Bronchial epithelial cell (primary cell): Measurements from ENCODE around the gene HSH2D. TPM values are rescaled to one million over a fixed set of nuclear protein-coding genes. Genes with fewer than 3 reads are reported as not detected.

Source experiments
- DNase-seq: peaks from one replicate; pipeline ENCODE4 v3.0.0-alpha.2; 2010; ENCODE audit warnings: low read depth
- FAIRE-seq: peaks from 2 replicates; lab custom pipeline; 2011; peaks lifted over from hg19 to GRCh38; lab: Jason Lieb, UNC
- H3K27me3 ChIP-seq: 2 replicates; pipeline ENCODE4 v1.5.1; 2011; ENCODE audit warnings: low read length; ENCODE audit not compliant: control insufficient read depth, insufficient read depth
- H3K36me3 ChIP-seq: 2 replicates; pipeline ENCODE4 v1.5.1; 2011; ENCODE audit warnings: low read length; ENCODE audit not compliant: control insufficient read depth, insufficient read depth
- H3K4me3 ChIP-seq: 2 replicates; pipeline ENCODE4 v1.5.1; 2011; ENCODE audit warnings: mild to moderate bottlenecking, low read depth, low read length, control low read depth
- total RNA-seq: library from RNA; depleted of rRNA; stranded (reverse); fragments of >200 nt; gene quantifications from 2 replicates; pipeline ENCODE4 v1.2.1, GENCODE V29; 2014
- TF ChIP-seq, protein P1 (sequence below): IDR thresholded peaks from 2 replicates; pipeline ENCODE4 v1.5.1; 2011; ENCODE audit warnings: mild to moderate bottlenecking, moderate library complexity, low read length, control low read depth, inconsistent platforms; ENCODE audit not compliant: insufficient read depth, severe bottlenecking

Gene HSH2D
- total RNA-seq, 1 donor from 2014 or later, result 0.26 TPM

DNA sequence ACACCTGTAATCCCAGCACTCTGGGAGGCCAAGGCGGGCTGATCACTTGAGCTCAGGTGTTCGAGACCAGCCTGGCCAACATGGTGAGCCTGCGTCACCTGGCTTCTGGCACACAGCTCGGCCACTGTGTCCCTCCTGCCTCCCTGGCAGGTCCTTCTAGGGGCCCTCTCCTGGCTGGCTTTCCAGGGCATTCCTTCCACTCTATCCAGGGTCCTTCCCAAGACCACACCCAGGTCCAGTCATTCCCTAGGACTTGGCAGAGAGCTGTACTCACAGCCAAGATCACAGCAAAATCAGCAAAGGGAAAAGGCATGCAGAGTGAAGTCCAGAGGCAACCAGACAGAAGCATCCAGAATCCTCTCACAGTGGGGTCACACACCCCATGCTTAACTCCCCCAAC, 9.7 kb upstream of the HSH2D start:
- TF ChIP-seq, protein P1, sequence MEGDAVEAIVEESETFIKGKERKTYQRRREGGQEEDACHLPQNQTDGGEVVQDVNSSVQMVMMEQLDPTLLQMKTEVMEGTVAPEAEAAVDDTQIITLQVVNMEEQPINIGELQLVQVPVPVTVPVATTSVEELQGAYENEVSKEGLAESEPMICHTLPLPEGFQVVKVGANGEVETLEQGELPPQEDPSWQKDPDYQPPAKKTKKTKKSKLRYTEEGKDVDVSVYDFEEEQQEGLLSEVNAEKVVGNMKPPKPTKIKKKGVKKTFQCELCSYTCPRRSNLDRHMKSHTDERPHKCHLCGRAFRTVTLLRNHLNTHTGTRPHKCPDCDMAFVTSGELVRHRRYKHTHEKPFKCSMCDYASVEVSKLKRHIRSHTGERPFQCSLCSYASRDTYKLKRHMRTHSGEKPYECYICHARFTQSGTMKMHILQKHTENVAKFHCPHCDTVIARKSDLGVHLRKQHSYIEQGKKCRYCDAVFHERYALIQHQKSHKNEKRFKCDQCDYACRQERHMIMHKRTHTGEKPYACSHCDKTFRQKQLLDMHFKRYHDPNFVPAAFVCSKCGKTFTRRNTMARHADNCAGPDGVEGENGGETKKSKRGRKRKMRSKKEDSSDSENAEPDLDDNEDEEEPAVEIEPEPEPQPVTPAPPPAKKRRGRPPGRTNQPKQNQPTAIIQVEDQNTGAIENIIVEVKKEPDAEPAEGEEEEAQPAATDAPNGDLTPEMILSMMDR, result no peak
- DNase-seq, result no peak
- no peak overlapping the region for H3K4me3 ChIP-seq
- H3K27me3 ChIP-seq, result no peaks in the 10 kb centered on the region
- no peak for FAIRE-seq
- peaks cover 13% of the 10 kb centered on the region for H3K36me3 ChIP-seq

DNA sequence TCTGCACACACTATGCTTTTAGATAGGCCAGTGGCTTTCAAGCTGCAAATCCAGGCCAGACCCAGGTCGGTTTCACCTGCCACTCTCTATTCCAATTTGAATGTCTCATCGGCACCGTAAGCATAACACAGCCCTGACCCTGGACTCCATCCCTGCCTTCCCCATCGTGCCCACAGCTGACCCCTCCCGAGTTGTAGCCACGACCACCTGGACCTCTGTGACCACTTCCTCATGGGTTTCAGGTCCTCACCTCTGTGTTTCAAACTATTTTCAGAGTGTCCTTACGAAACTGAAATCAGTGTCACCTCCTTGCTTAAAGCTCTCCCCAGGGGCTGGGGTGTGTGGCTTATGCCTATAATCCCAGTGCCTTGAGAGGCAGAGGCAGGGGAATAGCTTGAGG, 9.0 kb upstream of the HSH2D start:
- DNase-seq (no peak), FAIRE-seq (no peak)
- TF ChIP-seq, protein P1, result no peak
- H3K4me3 ChIP-seq, result no peak overlapping the region
- H3K27me3 ChIP-seq, result no peaks in the 10 kb centered on the region
- H3K36me3 ChIP-seq, result peaks cover 9% of the 10 kb centered on the region

DNA sequence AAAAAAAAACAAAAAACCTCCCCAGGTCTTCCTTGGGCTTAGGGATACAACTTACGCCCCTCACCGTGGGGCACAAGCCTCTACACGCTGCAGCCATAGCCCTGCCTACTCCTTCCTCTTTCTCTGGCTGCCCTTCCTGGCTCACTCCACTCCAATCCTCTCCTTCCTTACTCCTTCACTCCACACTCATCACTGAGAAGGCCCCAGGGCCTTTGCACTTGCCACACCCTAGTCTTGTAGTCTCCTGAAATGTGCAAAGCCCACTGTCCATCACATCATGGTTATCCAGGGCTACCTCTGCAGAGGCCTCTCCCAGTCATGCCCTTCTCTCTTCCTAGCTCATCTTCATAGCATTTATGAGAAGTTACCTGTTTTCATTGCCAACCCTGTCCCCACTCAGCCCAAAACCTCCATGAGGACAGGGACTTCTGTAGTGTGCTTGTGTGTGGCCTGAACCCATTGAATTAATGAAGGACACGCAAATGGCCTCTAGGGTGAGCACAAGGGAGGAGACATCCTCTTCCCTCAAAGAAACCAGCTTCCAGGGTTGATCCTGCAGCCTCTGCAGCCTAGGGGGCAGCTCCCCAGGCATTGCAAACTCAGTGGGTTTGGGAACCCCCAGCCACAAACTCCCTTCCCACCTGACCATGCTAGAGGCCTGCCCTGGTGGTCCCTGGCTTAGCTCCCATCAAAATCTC, 7.9 kb upstream of the HSH2D start:
- no peaks in the 10 kb centered on the region for H3K27me3 ChIP-seq
- TF ChIP-seq, protein P1, result no peak
- H3K36me3 ChIP-seq, result peaks cover 5% of the 10 kb centered on the region
- DNase-seq, result no peak
- no peak overlapping the region for H3K4me3 ChIP-seq
- FAIRE-seq, result no peak

GRCh38 chr19:16136185-16136999, 7.1 kb upstream of the HSH2D start:
- Histone ChIP-seq H3K4me3 (no peak overlapping the region), H3K36me3 (peaks cover 5% of the 10 kb centered on the region), H3K27me3 (no peaks in the 10 kb centered on the region)
- TF ChIP-seq, protein P1, result no peak
- no peak for FAIRE-seq
- no peak for DNase-seq

DNA sequence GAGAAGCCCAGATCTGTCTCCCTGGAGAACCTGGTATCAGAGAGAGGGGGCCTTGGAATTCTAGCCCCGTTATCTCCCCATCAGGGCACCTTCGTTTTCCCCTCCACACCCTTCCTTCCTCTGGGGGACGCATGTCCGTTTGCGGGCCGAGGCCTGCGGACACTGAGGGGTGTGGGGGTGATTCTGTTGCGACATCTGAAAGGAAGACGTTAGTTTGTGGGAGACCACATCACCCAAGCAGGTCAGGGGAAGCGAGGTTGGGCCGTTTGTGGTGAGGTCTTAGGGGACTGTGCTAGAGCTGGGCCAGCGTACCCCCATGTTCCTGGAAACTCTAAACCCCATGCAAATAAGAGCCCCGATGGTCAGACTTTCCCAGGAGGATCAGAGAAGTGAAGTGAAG, 3.7 kb upstream of the HSH2D start:
- no peak for FAIRE-seq
- no peaks in the 10 kb centered on the region for H3K36me3 ChIP-seq
- no peak overlapping the region for H3K4me3 ChIP-seq

More for the DNA sequence above, 3.7 kb upstream of the HSH2D start:
- H3K27me3 ChIP-seq, result no peaks in the 10 kb centered on the region
- TF ChIP-seq, protein P1, result no peak
- DNase-seq, result no peak
